GM21576 (cell line): Measurements from ENCODE around the gene MRPS24.

Source experiments
- ATAC-seq: cut with Tn5 transposase; IDR thresholded peaks from one replicate; pipeline ENCODE4 v1.9.1; 2021; ENCODE audit warnings: mild to moderate bottlenecking, moderate library complexity; ENCODE audit not compliant: unreplicated experiment

MRPS24 gene

DNA sequence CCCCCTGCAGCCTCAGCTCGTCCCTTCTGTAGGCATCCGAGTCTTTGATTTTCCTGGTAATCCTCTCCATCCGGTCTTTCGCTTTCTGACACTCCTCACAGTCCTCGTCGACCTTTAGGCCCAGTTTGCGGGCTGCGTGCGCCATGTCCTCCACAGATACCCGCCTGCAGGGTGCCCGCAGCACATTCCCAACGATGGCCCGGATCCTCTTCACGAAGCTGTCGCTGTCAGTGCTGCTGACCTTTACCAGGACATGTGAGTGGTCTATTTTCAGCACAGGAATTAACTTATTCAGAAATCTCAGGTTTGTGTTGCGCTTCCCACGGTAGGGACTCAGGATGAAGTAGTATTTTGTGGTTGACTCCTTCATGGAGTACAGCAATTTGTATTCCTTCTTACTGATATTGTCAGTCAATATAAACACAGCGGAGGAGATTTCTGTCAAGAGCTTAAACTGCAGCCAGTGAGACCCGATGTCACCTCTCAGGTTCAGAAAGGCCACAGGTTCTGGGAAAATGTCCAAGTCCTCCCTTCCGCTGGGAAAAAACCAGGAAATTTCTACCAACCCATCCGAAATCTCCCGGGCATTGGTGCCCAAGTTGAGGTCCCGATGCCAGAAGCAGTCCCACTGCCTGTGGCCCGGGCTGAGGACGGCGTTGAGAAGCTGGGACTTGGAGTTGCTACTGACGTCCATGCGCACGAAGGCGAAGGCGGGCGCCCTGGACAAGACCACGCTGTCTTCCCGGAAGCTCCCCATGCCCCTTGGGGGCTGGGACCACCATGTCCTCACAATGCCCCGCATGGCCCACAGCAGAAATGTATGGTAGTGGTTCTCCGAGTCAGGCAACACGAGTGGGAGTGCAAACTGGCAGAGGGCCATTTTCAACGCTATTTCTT lies 8.9 kb upstream of the MRPS24 start:
- ATAC-seq, result no peak

DNA sequence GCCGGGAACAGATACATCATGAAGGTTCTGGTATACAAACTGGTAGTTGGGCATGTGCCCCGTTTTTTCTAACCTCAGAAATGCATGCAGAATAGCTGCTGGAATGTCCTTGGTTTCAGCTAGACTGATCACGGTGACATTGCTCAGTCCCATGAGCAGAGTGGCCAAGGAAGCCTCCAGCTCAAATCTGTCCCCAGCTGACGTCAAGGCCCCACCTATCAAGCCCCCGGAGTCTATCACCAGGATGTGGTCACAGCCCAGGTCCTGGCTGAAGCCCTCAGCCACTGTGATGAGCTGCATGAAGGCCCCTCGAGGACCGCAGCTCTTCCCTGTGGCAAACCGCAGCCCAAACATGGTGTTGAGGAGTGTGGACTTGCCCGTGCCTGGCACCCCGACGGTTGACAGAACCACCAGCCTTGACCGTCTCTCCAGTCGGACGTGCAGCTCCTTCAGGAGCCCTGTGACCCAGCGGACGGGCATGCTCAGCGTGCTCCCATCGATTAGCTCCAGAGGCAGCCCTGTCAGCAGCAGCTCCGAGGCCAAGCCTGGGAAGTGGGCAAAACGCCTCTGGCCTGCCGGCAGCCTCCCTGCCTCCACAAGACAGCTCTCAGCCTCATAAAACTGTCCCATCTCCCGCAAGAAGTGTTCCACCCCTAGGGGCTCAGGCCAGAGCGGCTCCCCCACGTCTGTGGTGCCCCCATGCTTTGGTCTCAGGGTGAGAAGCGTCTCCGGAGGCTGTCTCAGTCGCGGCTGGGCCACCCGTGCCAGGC lies 7.8 kb upstream of the MRPS24 start:
- no peak for ATAC-seq

DNA sequence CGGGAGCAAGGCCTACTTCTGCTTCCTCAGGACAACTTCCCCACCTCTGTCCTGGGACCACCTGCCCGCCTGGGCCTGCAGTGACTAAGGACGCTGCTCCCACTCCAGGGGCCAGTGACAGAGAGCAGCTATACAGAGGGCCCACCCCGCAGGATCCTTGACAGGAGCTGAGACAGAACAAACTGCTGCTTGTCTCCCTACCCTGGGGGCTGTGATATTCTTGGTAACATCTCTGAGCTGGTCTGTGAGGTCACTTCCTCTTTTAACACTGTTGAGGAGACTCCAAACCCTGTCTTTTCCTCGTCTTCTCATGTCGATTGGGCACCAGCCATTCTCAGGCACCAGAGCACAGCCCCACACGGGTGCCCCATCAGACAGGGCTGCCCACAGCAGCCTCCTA lies 6.9 kb upstream of the MRPS24 start:
- ATAC-seq, result no peak

DNA sequence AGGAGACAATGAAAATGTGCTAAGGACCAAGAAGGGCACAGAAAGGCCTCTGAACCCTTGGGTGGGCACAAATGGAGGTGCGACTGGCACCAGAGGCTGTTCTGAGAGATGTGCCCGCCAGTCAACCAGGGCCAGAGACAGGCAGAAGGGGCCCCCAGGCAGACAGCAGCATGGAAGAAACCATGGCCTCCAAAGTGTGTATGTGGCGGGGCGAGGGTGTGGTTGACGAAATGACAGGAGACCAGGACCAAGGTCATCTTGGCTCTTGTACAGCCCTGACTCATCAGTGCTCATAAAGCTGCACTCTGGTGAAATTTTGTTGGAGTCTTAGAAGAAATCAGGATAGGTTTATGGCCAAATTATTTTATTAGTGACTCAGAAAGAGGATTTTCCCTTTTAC lies 4.0 kb upstream of the MRPS24 start:
- ATAC-seq, result no peak

DNA sequence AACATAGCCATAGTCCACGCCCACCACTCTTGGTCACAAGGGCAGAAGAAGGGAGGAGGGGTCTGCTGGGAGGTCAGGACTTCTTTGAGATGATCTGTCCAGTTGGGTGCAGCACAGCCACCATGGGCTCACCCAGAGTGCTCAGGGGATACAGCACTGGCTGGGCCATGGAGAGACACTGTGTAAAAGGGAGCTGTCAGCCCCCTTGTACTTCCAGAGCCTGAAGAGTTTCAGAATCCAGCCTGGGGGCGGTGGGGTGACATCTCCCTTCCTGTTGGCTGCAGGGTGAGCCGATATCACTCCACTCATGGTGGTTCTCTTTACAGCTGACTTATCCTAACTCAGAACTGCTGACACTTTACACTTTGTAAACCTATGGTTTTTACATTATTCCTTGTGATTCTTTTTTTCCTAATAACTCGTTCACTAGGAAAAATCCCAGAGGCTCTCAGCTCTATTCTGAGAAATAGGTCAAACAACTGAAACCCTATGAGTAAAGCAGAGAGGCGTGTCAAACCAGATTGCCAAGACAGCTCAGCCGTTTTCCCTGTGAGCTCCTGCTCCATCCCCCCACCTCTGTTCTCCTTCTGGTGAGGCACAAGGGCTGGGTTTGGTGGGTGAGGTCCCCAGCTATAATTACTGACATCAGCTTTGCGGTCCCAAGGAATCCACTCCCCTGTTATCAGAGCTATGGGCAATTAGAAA lies 3.2 kb upstream of the MRPS24 start:
- no peak for ATAC-seq

DNA sequence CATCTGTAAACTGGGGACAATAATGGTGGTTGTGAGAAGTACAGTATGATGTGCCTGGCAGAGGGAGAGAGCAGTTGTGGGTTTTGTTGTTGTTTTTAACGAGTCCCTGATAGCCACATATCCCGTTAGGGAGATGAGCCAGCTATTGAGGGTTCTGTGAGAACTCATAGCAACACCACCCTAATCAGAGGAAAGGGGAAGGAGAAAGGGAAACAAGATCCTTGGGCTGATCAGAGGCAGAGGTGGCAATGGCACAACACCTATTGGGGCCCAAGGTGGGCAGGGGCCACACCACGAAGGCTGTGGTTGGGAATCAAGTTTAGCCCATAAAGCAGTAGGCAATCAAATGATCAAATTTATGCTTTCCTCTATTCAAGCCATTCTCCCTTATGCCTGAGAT lies 1.7 kb upstream of the MRPS24 start:
- no peak for ATAC-seq

DNA sequence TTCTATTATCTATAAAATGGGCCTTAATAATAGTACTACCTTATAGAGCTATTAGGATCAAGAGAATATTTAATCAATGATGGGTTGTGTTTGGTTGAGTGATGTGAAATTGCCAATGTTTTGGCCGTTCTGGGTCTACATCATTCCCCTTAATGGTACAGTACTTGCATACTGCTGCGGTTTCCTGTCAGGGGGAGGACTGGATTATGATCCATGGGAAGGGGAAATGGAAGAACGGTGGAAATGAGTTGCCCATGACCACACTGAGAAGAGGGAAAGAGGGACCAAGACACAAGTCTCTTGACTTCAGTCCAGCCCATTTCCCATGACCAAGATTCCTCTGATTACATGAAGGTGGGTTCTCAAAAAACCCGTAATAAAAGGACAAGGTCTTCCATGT lies 999 bp upstream of the MRPS24 start:
- ATAC-seq, result no peak

DNA sequence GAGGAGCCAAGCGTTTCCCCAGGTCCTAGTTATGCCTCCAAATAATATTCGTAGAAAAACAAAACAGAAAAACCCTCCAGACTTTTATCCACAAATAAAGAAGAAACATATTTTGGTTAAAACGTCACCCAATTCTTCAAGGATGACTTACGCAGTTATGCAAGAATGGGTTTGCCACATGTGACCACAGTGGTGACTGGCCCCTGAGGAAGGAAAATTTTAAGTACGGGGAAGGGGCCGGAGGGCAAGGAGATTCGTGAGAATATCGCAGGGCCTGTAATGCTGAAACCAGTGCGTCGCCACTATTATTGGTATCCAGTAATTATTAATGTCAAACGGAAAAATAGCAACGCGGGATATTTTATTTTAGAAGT lies 537 bp upstream of the MRPS24 start:
- no peak for ATAC-seq

DNA sequence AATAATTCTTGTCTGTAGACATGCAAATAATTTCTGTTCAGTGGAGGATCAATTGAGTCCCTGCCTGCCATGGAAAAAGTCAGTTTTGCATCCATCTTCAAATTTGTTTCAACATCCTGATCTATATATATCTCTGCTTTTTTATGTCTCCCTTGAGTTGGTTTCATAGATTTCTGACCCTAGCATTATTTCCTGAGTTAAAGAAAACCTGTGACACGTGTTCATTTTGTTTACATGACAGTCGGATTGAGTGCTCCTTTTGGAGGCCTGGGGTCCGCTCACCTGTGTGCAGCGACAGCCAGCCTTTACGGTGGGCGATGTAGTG lies 674 bp downstream of the MRPS24 start:
- ATAC-seq, result no peak

DNA sequence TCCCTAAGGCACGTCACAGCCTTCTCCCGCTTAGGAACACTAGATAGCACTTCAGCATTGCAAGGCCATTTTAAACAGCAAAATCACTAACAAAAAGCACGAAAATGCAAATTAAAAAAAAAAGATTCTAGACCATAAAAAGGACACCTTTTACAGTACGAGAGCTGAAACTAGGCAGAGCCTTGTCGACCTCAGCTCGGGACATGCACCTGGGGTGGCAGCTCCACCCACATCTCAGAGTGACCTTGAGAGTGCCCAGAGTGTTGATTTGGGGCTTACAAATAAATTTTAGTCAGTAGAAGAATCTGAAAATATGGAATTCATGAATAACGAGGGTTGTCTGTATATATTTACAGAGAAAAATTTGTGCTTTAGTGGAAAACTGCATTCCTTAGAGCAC lies 1.1 kb downstream of the MRPS24 start:
- ATAC-seq, result no peak

DNA sequence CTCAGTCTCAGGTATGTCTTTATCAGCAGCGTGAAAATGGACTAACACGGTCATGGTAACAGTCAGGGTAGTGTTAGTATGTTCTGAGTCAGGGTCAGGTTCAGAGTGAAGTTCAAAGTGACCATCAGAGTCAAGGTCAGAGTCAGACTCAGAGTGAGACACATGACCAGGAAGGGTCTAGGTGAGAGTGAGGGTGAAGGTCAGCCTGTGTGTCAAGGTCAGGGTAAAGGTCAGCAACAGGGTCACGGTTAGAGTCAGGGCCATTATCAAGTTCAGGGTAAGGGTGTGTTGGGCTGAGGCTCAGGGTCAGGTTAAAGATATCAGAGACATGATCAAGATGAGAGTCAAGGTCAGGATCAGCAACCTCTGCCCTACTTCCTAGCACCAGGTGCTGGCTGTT lies 4.0 kb downstream of the MRPS24 start:
- no peak for ATAC-seq

DNA sequence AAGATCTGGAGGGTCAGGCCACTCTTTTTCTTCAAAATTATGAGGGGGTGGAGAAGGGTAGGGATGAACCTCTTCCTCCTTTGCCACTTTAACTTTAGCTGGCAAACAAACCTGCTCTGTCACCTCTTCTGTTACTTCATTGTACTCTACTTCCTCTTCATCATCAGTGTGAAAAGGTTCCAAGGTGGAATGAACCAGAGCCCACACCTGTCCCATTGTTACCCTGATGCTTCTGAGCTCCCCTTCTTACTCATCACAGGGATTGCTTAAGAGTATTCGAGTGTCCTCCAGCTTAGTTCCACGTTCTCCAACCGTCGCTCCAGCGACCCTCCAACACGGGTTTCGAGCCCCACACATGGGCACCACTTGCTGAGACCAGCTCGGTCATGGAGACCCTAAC lies 5.2 kb downstream of the MRPS24 start:
- no peak for ATAC-seq

DNA sequence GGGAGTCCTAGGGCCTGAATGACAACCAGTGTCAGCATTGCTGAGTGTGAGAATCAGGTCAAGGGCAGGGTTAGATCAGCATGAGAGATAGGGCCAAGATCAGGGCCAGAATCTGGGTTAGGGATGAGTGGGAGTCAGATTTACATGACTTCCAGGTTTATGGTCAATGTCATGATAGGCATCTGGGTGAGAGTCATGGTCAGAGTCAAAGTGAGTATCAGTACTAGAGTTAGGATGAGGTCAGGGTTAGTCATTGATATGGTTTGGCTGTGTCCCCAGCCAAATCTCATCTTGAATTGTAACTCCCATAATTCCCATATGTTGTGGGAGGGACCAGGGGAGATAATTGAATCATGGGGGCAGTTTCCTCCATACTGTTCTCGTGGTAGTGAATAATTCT lies 12.3 kb downstream of the MRPS24 start:
- ATAC-seq, result no peak

DNA sequence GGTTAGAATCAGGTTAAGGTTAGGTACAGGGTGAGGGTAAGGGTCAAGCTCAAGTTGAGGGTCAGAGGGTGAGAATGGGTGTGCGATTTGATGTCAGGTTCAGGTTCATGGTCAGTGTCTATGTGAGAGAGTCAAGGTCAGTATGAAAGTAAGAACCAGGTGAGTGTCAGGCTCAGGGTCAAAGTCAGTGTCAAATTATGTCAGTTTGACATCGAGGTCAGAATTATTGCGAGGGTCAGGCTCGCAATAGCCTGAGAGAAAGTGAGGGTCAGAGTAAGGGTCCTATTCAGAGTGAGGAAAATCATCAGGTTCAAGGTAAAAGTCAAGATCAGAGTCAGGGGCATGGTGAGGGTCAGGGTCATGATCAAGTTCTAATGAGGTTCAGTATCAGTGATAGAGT lies 13.0 kb downstream of the MRPS24 start:
- ATAC-seq, result no peak

DNA sequence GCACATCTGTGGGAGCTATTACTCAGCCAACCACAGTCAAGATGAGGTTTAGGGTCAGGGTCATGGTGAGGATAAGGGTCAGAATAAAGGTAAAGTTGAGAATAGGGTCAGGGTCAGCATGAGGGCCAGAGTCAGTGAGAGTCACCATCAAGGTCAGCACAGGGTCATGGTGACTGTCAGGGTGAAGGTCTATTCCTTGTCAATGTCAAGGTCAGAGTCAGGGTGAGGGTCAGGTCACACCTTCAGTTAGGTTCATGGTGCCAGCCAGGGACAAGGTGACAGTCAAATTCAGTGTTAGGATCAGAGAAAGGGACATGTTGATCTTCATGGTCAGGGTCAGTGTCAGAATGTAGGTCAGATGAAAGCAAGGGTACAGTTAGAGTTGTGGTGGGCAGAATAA lies 14.1 kb downstream of the MRPS24 start:
- no peak for ATAC-seq

DNA sequence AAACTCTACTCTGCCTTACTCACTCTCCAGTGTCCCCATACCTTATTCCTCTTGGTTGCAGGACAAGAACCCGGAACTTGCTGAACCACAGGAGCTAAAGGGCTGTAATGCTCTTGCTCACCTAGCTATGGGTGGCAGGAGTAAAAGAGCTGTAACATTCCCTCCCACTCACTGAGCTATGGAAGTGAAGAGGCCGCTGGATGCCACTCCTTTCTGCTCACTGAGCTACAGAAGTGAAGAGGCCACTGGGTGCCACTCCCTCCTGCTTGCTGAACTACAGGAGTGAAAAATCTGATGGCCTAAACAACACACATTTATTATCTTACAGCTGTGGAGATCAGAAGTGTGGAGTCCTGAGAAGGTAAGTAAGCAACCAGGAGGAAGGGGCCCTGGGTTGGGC lies 17.5 kb downstream of the MRPS24 start:
- no peak for ATAC-seq

DNA sequence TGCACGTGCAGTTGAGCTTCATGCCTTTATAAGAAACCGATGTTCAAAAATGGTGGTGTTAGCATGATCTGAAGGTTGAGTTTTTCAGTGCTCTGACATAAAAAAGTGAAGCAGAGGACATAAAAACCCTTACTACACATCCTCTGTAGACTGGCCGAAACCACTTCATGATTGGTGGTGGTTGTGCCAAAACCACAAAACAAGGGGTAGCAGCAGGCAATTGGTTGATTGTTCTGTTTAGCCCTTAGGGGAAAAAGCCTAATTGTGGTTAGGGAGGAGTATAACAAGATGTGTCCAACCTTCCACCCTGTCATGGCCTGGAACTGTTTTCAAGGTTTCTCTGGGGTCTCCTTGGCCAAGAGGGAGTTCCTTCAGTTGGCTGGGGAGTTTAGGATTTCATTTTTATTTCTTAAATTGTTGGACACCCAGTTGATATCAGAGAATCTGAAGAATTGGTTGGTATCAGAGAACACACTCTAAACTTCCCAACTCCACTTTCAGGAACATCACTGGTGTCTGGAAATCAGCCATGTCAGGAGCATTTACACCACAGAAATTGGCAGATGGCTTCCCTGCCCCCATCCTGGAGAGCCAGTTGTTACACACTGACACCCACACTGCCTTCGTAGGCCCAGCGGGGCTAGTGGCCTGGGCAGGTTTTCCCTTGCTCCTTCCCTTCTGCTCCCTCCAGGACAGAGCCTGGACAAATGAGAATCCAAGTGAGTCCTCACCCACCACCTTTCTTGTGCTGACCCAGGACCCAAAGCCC lies 18.8 kb downstream of the MRPS24 start:
- no peak for ATAC-seq

DNA sequence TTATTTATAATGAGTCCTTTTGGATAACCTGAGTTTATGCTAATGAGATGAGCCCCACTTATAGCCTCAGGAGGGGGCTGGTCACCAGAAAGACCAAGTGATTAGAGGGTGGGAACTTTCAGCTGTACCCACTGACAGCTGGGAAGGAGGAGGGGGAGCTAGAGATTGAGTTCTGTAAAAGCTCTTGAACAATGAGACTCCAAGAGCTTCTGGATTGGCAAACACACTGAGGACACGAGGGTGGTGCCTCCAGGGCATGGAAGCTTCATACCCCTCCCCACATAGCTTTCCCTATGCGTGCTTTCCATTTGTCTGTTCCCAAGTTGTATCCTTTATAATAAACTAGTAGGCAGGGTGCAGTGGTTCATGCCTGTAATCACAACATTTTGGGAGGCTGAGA lies 20.3 kb downstream of the MRPS24 start:
- ATAC-seq, result no peak

DNA sequence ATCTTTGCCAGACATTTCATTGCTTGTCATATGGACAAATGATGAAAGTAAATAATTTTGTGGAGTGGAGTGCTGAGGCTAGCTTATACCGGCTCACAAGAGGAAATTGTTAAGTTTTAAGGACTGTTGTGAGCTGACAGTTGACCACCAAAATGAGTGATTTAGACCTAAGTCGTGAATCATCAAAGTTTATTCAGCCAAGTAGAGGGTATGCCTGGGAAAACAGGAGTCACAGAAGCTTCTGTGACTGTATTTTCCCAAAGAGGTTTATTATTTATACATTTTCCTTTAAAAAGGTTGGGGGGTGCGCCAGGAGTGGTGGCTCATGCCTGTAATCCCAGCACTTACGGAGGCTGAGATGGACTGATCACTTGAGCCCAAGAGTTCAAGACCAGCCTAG lies 21.8 kb downstream of the MRPS24 start:
- ATAC-seq, result no peak

DNA sequence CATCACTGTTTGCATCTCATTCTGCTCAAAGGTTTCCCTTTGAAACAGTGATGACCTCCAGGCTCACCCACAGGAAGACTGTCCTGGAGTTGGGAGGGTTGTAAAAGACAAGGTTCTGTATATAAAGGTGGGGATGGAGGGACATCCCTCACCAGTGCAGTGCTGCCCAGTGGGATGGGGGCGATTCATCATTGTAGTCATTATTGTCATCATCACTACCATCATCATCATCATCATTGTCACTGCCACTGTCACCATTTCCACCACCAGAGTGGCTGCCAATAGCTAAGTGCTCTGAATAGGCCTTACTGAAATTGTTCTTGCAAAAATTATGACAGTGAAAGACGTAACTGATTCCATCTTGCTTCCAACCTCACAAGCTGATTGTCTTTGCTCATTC lies 24.7 kb downstream of the MRPS24 start:
- no peak for ATAC-seq

DNA sequence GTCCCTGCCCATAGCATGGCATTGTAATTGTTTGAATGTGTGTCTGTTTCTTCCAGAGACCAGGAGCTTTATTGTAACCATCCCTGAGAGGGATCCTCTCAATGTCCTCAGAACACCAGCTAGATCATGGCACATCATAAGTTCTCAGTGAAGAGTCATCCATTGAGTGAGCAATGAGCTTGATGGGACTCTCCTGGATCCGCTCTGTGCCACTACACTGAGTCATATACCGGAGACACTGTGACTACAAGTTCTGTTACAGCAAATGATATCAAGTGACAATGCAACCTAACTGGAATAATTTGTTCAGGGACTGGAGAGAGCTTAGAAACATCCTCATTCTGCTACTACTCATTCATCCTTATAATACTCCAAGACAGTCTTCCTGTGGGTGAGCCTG lies 25.1 kb downstream of the MRPS24 start:
- ATAC-seq, result no peak
